GM18861 (cell line): ENCODE data around the gene SYCN.

Experiments used
- ATAC-seq: cut with Tn5 transposase; IDR thresholded peaks from one replicate; pipeline ENCODE4 v1.9.1; 2021; ENCODE audit not compliant: unreplicated experiment

SYCN gene

DNA sequence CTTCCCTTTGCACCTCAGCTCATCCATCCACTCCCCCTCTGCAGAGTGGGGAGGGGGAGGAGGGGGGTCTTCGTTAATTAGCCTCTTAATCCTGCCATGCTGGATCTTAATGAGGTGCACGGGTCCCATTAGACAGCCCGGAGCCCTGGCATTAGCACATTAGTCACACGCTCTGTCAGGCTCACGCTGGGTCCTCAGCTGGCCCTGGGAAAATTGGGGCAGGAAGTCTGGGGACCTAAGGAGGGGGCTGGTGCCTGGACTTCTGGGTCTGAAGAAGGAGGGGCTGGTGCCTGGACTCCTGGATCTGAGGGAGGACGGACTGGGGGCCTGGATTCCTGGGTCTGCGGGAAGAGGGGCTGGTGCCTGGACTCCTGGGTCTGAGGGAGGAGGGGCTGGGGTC lies 7.7 kb downstream of the SYCN start:
- ATAC-seq: no peak

- no peak for ATAC-seq
These were observed 8.3 kb downstream of the SYCN start for GRCh38 chr19:39195755-39196154.

- no peak for ATAC-seq
These were observed 9.1 kb downstream of the SYCN start for GRCh38 chr19:39194832-39195542.

GRCh38 chr19:39193803-39194202 lies 10.3 kb downstream of the SYCN start:
- no peak for ATAC-seq

DNA sequence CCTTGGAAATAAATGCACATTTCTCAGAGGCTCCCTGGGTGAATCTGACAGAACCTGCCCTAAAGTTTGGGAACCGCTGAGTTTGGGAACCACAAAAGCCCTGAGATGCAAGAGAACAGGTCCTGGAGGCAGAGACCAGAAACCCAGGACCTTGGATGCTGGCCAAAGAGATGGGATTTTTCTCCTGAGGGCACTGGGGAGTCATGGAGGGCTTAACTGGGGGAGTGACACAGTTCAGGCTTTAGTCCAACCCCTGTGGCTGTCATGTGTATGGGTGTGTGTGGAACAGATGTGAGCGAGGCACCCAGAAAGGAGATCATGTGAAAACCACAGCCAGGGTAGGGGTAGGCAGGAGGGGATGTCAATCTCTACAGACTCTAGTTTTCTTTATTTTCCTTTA lies 11.2 kb downstream of the SYCN start:
- ATAC-seq: no peak

DNA sequence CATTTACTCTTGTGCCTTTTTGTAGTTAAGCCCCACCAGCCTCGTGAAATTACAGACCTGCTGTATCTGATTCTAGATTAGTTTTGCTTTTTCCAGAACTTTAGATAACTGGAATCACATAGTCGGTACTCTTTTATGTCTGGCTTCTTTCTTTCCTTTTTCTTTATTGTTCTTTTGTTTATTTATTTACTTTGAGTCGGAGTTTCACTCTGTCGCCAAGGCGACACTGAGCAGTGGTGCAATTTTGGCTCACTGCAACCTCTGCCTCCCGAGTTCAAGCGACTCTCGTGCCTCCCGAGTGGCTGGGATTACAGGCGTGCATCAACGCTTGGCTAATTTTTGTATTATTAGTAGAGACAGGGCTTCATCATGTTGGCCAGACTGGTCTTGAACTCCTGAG lies 13.3 kb downstream of the SYCN start:
- no peak for ATAC-seq

GRCh38 chr19:39188960-39189359 lies 15.1 kb downstream of the SYCN start:
- ATAC-seq: no peak

GRCh38 chr19:39187552-39187943 lies 16.5 kb downstream of the SYCN start:
- ATAC-seq: no peak

GRCh38 chr19:39186391-39186790 lies 17.7 kb downstream of the SYCN start:
- no peak for ATAC-seq

DNA sequence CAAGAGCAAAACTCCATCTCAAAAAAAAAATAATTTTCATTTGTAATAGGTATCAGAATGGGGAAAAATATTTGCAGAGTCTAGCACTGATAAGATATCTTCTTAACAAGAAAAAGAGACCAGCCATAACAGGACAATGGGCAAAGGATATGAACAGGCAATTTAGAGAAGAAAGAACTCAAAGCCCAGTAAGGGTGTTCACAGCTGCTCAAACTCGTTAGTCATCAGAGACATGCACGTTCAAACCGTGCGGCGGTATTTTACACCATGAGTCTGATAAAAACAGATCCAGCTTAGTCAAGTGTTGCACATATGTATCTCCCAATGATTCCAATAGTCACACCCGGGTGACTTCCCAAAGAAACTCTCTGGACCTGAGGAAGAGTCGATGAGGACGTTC lies 21.0 kb downstream of the SYCN start:
- no peak for ATAC-seq

- ATAC-seq: no peak
These were observed 21.9 kb downstream of the SYCN start for GRCh38 chr19:39182174-39182505.

GRCh38 chr19:39181500-39182173 lies 22.4 kb downstream of the SYCN start:
- ATAC-seq: no peak

DNA sequence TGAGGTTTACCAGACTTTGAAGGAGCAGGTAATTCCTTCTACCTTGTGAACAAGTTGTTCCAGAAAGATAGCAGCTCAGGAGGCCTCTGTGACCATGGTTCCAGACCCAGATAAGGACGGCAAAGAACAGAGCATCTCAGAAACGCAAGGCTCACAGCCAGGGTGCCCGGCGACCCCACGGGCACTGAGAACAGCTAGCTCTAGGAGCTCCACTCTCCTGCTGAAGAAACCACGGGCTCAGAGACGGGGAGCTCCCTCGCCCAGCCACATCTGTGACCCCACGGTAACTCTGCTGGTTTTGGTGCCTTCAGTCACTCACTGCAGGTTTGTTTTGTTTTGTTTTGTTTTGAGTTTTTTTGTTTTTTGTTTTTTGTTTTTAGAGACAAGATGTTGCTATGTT lies 23.3 kb downstream of the SYCN start:
- no peak for ATAC-seq

DNA sequence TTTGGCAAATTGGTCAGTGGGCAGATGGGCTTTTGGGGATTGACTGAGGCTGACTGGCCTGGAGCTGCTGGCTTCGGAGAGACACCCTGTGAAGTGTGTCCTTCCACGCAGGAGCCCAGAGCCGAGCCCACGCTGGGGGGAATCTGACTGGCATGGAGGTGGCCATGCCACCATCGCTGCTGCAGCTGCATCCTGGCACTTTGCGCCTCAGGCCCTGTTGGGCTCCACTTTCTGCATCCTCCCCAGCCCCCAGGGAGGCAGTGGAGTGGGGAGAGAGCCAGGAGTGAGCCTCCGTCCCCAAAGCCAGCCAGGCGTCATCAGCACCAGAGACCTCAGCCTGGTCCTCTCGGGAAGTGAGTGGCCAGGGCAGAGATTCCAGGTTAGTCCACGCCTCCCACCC lies 24.3 kb downstream of the SYCN start:
- no peak for ATAC-seq

DNA sequence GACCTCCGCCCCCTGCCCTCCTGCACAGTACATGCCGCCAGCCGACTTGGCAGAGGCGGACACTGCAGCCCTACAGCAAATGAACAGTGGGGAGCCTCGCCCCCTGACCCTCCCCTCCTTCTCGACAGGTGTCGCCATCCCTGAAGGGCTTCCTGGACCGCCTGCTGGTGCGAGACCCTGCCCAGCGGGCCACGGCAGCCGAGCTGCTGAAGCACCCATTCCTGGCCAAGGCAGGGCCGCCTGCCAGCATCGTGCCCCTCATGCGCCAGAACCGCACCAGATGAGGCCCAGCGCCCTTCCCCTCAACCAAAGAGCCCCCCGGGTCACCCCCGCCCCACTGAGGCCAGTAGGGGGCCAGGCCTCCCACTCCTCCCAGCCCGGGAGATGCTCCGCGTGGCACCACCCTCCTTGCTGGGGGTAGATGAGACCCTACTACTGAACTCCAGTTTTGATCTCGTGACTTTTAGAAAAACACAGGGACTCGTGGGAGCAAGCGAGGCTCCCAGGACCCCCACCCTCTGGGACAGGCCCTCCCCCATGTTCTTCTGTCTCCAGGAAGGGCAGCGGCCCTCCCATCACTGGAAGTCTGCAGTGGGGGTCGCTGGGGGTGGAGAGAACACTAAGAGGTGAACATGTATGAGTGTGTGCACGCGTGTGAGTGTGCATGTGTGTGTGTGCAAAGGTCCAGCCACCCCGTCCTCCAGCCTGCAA lies 25.6 kb downstream of the SYCN start:
- ATAC-seq: no peak

DNA sequence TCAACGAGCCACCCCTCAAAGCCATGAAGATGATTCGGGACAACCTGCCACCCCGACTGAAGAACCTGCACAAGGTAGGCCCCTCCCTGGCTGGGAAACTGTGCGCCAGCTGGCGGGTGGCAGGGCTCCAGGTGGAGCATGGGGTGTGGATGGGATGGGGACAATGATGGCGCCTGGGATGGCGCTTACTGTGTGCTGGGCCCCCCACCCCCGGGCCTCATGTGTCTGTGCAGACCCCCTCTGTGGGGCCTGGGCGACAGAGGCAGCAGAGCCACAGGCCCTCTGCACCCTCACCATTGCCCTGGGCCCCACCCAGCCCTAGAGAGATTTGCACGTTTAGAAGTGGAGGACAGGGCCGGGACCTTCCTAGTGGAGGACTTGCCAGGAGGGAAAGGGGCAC lies 26.3 kb downstream of the SYCN start:
- ATAC-seq: no peak

- no peak for ATAC-seq
These were observed 26.9 kb downstream of the SYCN start for GRCh38 chr19:39177110-39177699.

DNA sequence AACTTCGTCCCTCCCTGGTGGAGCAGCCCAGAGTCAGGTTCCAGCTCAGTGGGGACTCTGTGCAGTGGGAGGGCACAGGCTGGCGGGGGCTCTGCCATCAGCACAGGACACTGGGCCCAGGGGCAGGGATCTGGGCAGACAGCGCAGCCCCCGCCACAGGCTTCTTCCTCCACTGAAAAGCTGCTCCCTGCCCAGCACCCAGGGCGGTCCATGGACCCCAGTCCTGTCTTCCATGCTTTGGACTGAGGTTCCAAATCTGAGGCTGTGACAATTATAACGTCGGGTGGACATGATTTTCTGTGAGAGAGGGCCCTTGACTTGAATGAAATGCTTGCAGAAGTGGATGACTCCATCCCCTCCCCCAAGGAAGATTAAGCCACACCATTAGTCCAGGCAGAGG lies 28.5 kb downstream of the SYCN start:
- no peak for ATAC-seq

DNA sequence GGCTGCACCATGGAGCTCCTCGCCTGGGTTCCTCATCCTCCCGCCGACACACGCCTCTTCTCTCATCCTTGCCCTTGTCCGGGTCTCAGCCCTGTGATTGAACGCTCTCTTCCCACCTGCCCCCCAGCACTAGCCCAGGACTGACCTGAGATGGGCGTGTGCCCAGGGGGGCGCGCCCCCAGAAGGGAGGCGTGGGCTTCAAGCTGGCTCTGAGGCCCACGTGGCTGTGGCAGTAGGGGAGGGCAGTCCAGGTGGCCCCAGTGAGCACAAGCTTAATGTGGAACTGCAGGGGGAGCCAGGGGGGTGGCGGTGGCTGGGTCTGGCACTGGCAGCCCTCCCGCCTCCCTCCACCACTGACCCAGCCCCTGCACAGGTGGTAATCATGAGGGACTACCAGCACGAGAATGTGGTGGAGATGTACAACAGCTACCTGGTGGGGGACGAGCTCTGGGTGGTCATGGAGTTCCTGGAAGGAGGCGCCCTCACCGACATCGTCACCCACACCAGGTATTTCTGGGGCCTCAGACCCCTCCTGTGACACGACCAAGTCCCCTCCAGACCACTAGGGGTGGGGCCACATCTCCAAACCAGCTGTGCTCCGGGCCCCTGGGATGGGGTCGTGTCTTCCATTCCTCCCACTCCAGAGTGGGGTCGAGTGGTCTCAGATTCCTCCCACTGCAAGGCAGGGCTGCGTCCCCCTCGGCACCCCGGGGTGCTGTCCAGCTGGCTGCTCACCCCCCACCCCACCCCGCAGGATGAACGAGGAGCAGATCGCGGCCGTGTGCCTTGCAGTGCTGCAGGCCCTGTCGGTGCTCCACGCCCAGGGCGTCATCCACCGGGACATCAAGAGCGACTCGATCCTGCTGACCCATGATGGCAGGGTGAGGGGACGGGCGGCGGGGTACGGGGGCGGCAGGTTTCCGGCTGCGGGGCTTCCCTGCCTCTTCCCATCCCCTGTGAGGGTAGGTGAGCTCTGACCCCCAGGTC lies 29.2 kb downstream of the SYCN start:
- no peak for ATAC-seq

DNA sequence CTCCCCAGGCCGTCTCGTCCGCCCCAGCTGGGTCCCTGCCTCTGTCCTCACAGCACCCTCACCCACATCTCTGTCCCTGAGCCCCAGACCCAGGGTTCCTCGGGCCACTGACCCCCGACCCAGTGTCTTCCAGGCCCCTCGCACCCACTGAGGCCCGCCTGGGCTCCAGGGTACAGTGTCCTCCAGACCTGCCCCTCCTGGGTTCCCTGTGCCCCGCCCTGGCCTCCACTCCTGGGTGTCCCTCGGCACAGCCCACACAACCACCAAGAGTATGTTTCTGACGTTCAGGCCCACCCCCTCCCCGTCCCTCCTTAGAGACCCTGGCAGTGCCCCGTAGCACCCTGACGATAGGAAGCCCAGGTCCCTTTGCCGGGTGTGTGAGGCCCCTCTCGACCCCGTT lies 29.9 kb downstream of the SYCN start:
- no peak for ATAC-seq

- ATAC-seq: no peak
These were observed 30.5 kb downstream of the SYCN start for GRCh38 chr19:39173502-39173991.
